ENCODE results near the gene PRKACA. TPM values are rescaled to one million over a fixed set of nuclear protein-coding genes. Genes with fewer than 3 reads are reported as not detected.
A peak's percentile ranks its signal among the peaks of the same experiment; 100 is the strongest.

Gene PRKACA
- total and polyA plus RNA-seq, 9 donors = 33.3 to 280 (median 201) TPM

DNA sequence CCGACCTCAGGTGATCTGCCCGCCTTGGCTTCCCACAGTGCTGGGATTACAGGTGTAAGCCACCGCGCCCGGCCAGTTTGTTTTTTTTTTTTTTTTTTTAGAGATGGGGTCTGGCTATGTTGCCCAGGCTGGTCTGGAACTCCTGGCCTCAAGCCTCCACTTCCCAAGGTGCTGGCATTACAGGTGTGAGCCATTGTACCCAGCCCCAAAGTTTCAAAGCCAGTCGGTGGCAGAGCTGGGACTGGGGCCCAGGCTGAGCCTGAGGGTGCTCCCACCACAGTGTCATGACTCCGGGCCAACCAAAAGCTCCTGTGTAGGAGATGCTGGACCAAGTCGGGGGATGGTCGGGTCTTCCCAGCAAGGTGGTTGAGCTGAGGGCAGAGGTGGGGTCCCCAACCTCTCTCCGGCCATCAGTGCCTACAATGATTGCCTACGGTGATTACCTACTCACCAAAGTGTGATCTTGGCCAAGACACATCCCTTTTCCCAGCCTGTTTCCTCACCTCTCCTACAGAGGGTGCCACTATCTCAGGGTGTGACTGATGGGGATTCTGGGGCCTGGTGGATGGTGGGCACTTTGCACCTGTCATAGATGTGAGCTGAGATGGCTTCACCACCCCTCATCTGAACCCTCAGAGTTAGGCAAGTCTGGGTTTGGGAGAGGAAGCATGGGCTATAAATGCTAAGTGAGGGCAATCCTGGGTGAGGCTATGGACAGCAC lies 21.1 kb downstream of the PRKACA start:
- Histone ChIP-seq H3K36me3 (no peaks in the 10 kb centered on the region), H3K9me3 (no peaks in the 10 kb centered on the region), H3K4me3 (no peak overlapping the region), H3K4me1 (ENCODE audit: insufficient read depth) (peaks cover 5% of the 10 kb centered on the region), H3K27ac (no peak overlapping the region), H3K27me3 (no peaks in the 10 kb centered on the region)
- TF ChIP-seq, protein P1, sequence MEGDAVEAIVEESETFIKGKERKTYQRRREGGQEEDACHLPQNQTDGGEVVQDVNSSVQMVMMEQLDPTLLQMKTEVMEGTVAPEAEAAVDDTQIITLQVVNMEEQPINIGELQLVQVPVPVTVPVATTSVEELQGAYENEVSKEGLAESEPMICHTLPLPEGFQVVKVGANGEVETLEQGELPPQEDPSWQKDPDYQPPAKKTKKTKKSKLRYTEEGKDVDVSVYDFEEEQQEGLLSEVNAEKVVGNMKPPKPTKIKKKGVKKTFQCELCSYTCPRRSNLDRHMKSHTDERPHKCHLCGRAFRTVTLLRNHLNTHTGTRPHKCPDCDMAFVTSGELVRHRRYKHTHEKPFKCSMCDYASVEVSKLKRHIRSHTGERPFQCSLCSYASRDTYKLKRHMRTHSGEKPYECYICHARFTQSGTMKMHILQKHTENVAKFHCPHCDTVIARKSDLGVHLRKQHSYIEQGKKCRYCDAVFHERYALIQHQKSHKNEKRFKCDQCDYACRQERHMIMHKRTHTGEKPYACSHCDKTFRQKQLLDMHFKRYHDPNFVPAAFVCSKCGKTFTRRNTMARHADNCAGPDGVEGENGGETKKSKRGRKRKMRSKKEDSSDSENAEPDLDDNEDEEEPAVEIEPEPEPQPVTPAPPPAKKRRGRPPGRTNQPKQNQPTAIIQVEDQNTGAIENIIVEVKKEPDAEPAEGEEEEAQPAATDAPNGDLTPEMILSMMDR (IDR thresholded peaks at IDR 0.05) = no peak
- TF ChIP-seq POLR2A (IDR thresholded peaks at IDR 0.05) (no peak), EP300 (IDR thresholded peaks at IDR 0.05) (no peak)
- 92 to 93% (median 92%) methylated on average over 11 of the region's 11 CpGs for WGBS, 3 donors
- no peak for DNase-seq
- intact Hi-C loops (cut with DNase I) = no loop called here

DNA sequence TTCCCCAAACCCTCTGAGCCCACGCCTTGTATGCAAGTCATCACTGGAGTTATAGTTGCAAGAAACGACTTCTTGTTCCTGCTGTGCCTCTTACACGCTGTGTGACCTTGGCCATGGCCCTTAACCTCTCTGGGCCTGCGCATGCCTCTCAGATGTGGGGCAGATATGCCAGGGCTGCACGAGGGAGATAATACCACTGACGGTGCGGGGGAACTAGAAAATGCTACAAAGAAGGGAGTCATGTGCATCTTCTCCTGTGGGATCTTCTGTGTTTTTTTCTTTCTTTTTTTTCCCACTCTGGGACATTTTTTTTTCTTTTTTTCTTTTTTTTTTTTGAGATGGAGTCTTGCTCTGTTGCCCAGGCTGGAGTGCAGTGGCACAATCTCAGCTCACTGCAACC lies 22.7 kb downstream of the PRKACA start:
- Histone ChIP-seq H3K27ac (no peak overlapping the region), H3K4me1 (ENCODE audit: insufficient read depth) (peaks cover 5% of the 10 kb centered on the region), H3K4me3 (no peak overlapping the region), H3K27me3 (no peaks in the 10 kb centered on the region), H3K36me3 (no peaks in the 10 kb centered on the region), H3K9me3 (no peaks in the 10 kb centered on the region)
- intact Hi-C loops (cut with DNase I) = no loop called here
- no peak for DNase-seq
- WGBS, 3 donors = 45 to 64% (median 50%) methylated on average over 7 of the region's 7 CpGs
- TF ChIP-seq EP300 (IDR thresholded peaks at IDR 0.05) (no peak), POLR2A (IDR thresholded peaks at IDR 0.05) (no peak)

DNA sequence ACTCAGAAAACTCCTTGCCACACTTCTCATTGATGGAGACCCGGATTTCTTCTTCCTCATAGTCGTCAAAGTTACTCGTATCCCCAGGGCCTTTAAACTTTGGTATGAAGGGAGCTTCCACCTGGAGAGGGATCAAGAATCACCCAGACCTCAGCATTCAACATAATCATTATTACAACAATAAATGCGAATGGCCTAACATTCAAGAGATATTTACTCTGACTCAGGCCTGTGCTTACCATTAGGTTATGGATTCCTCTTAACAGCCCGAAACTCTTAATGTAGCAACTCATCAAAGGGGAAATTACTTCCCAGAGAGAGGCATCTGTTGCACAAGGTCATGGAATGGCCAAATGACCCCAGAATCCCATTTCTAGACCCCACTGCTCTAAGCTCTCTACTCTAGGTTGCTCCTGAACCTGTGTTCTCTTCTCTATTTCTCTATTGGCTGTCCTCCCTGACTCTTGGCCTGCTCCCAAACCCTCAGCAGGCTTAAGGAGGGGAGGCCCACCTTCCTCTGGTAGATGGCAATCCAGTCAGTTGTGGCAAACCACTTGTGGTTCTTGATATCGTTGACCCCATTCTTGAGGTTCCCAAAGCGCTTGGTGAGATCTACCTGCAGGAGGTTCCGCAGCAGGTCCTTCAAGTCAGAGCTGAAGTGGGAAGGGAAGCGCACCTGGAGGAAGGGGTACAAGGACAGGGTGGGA lies 24.3 kb downstream of the PRKACA start:
- intact Hi-C loops (cut with DNase I) = no loop called here
- Histone ChIP-seq H3K27ac (no peak overlapping the region), H3K27me3 (no peaks in the 10 kb centered on the region), H3K9me3 (no peaks in the 10 kb centered on the region), H3K4me3 (no peak overlapping the region), H3K36me3 (no peaks in the 10 kb centered on the region), H3K4me1 (ENCODE audit: insufficient read depth) (peaks cover 5% of the 10 kb centered on the region)
- DNase-seq = no peak
- 97 to 98% (median 97%) methylated on average over 9 of the region's 9 CpGs for WGBS, 3 donors
- TF ChIP-seq, protein P1 (IDR thresholded peaks at IDR 0.05) = no peak
- TF ChIP-seq EP300 (IDR thresholded peaks at IDR 0.05) (no peak), POLR2A (IDR thresholded peaks at IDR 0.05) (no peak)

DNA sequence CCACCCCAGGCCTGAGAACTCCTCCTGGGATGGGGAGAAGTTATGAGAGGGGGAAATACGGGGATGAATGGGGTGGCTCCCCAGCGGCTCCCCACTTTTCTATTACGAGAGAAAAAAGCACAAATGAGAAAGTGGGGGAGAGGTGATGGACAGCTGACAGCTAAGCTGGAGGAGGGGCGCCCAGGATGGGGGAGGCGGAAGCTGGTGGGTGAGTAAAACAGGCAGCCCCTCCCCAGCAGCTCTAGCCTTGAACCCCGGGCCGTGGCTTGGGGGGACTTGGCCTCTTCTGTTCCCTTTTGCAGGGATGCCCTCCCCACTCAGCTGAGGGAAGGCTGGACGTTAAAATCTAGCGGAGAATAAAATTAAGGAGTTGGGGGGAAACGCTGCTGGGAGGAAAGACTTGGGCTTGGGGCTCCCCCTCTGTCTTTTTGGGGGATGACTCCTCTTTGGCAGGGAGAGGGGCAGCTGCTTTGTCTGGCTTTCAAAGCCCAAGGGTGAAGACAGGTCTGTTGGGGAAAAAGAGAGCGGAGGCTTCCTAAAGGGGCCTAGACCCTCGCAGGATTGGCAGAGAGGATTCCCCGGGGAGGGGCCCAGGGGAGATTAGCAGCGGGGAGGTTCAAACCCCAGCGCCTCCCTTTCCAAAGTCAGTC lies 25.6 kb downstream of the PRKACA start:
- peak in 2 of 5 donors; percentile 41 to 62 for DNase-seq
- intact Hi-C loops (cut with DNase I) = no loop called here
- WGBS, 3 donors = 7 to 10% (median 8%) methylated on average over 15 of the region's 15 CpGs

More for the DNA sequence above, 25.6 kb downstream of the PRKACA start:
- peaks cover 5% of the 10 kb centered on the region for H3K4me1 ChIP-seq (ENCODE audit: insufficient read depth)
- H3K4me3 ChIP-seq = peak overlapping the region; percentile 85
- H3K27ac ChIP-seq = peak overlapping the region; percentile 81 to 94
- no peaks in the 10 kb centered on the region for H3K36me3 ChIP-seq
- H3K27me3 ChIP-seq = no peaks in the 10 kb centered on the region
- TF ChIP-seq POLR2A (IDR thresholded peaks at IDR 0.05) (no peak), EP300 (IDR thresholded peaks at IDR 0.05) (no peak)
- TF ChIP-seq, protein P1 (IDR thresholded peaks at IDR 0.05) = no peak
- H3K9me3 ChIP-seq = no peaks in the 10 kb centered on the region
